NCI-H524 (cell line): ENCODE data around the gene OBP2A.
"Not testable (repeated sequence)": the region's sequence is repeated elsewhere in the genome, so short reads cannot be mapped to it uniquely, and the experiment has no call there.

ENCODE experiments used
- DNase-seq, 2 experiments: peaks; one replicate each; lab custom pipeline; 2025; lab: John Stamatoyannopoulos, UW

The OBP2A gene

DNA sequence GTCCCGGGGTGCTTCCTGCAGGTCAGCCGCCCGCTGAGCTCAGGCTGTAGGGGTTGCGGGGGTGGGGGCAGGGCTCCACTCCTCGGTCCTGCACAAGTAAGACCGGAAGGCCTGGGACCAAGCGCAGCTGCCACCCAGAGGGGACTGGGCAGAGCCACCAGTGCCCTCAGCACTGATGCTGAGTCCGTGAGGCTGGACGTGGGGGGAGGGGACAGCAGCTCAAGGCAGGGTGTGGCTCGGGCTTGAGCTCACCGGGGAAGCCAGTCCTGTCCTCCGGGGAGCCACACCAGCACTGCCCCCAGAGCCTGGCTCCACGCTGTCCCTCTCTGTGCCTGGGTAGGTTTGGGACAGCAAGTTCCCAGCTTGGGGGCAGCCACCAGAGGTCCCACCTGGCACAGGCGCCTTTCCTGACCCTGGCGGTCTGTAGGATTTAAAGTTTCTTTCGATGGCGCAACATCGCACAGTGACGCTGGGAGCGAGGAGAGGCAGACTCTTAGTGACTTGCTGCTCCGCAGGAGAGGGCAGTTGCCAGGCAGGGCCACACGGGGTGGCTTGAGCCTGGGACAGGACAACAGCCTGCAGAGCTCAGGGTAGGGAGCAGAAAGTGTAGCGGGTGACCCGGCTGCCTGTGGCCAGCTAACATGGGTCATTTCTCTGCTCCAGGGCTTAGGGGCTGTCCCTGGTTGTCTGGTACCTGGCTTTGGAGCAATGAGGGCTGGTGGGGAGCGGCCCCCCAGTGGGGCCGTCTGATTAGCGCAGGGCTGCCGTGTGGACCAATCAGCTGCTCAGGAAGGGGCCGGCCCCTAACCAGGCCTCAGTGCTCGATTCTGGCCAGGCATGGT lies 19.0 kb upstream of the OBP2A start:
- DNase-seq = no peak

DNA sequence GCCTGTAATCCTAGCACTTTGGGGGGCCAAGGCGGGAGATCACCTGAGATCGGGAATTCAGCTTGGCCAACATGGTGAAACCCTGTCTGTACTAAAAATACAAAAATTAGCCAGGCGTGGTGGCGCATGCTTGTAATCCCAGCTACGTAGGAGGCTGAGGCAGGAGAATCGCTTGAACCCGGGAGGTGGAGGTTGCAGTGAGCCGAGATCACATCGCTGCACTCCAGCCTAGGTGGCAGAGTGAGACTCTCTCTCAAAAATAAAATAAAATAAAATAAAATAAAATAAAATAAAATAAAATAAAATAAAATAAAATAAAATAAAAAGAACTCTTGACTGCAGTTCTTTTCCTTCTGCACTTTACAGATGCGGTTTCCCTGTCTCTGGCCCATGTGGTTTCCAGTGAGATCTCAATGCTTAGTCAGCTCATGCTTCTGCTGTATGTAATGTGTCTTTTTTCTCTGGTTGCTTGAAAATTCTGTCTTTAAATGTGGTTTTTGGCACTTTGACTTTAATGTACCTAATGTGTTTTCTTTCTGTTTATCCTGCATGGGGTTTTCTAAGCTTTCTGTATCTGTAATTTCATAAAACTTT lies 17.0 kb upstream of the OBP2A start:
- not testable (repeated sequence) for DNase-seq

DNA sequence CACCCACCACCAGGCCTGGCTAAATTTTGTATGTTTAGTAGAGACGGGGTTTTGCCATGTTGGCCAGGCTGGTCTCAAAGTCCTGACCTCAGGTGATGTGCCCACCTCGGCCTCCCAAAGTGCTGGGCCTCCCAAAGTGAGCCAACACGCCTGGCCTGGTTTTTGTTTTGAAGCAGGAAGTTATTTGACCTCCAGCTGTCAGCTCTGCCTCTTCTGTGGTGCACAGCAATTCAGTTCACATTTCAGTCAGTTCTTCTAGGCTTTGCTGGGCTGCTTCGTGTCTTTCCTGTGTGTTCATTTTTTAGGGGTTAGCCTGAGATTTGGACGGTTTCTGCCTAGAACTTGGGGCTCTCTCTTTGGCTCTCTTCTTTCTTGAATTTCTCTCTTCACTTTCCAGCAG lies 15.8 kb upstream of the OBP2A start:
- no peak for DNase-seq

DNA sequence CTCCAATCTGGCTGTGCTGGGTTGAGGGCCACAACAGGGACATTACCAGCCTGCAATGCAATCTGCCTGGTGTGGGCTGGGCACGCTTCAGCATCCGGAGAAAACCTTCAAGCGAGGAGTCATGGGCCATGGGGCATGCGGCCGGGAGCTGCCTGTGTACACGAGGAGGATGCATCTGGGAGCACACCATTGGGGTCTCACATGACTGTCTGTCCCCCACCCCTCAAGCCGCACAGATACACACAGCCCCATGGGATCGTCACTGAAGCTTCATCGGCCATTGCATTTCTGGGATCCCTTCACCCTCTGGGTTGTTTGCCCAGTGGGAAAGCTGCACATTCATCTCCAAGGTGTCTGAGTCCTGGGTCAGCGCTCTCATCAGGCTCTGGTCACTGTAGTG lies 14.8 kb upstream of the OBP2A start:
- DNase-seq = no peak

- DNase-seq = no peak
These were observed 12.8 kb upstream of the OBP2A start for GRCh38 chr9:135533113-135533512.

DNA sequence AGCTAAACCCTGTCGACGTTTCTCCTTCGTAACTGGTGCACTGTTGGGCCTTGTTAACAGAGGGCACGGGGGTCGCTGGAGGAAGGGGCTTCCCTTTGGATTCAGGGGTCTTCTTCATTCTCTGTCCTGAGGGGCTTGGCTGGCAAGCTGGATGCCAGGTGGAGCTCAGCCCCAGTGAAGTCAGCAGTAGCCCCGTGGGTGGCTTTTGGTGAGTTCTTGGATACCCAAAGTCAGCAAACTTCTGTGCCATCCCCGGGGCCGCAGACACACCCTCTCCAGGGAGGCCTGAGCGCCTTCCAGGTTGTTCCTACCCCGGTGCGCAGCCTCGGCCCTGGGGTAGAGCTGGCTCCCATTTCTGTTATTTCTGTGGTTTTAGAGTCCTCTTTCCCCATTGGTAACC lies 12.3 kb upstream of the OBP2A start:
- no peak for DNase-seq

- not testable (repeated sequence) for DNase-seq
These were observed 11.7 kb upstream of the OBP2A start for GRCh38 chr9:135534192-135534711.

DNA sequence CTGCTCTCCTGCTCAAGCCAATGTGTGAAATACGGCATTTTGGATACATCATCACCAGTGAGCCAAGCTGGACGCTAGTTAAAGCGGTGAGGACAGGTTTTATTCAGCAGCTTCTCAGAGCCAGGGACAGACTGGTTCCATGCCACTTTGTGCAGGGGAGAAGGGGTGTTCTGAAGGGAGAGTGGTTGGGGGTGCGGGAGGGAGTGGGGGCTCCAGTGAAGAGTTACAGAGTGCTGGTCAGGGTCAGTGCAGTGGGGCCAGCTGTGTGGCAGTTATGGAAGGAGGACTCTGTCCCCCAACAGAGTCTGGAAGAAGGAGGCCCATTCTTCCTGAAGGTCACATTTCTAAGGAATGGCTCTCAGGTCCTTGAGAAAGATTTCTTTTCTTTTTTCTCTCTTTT lies 11.1 kb upstream of the OBP2A start:
- DNase-seq = not testable (repeated sequence)

DNA sequence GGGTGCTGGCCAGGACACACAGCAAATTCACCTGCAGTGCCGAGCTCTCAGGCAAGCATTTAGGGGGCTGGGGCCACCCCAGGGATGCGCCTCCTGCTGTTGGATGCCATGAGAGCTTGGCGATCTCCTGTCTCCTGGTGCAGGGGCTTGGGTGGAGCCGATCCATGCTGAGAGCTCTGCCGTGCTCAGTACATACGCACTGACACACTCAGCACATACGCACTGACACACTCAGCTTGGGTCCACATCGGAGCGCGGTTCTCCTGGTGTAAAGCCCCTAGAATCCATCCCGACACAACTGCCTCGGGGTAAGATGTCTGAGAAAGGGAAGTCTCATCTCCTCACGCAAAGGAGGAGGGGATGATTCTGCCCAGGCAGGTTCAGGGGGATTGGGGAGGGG lies 10.3 kb upstream of the OBP2A start:
- DNase-seq = not testable (repeated sequence)

DNA sequence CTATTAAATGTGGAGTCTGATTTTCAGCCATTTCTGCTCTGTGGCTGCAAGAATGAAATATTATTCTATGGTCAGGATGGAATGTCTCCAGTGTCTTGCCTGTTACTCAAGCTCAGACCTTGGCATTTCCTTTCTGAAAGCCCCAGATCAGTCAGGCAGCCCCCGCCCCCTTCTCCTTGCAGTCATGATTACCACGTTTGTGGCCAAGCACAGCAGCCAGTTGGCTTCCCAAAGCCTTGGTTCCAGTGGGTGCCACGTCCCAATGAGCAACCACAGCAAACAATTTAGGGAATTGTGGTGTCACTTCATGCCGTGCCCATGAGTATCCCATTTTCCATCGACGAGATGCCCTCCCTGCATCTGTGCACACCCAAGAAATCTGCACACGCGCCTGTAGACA lies 9.7 kb upstream of the OBP2A start:
- DNase-seq = no peak

GRCh38 chr9:135543262-135543894 lies 2.5 kb upstream of the OBP2A start:
- DNase-seq = not testable (repeated sequence)

DNA sequence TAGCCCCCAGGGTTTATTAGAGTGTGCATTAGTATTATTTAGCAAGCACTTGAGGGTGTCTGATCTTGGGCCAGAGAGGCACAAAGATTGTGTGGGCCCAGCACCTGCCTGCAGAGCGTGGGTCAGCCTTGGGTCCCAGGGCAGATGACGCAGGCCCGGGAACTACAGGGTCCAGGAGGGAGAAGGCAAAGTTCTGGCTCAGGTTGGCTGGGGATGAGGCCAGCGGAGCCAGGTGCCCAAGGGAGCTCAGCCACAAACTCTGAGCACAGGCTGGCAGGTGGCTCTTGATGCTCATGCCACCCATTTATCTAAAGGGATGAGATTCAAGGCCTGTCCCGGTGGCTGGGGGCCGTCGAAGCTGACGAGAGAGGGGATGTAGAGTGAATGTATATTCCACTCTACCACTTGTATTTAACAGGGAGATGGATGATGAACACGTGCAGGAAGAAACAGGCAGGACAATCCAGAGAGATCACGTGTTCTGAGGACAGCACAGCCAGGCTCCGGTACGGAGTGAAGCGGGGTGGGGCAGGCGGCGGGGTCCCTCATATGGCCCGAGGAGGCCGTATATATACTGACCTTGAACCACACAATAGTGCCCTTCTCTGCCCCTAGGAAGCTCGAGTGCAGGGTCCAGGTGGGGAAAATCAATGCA lies 818 bp upstream of the OBP2A start:
- no peak for DNase-seq

- not testable (repeated sequence) for DNase-seq
These were observed 1.1 kb downstream of the OBP2A start for GRCh38 chr9:135546792-135547617.

DNA sequence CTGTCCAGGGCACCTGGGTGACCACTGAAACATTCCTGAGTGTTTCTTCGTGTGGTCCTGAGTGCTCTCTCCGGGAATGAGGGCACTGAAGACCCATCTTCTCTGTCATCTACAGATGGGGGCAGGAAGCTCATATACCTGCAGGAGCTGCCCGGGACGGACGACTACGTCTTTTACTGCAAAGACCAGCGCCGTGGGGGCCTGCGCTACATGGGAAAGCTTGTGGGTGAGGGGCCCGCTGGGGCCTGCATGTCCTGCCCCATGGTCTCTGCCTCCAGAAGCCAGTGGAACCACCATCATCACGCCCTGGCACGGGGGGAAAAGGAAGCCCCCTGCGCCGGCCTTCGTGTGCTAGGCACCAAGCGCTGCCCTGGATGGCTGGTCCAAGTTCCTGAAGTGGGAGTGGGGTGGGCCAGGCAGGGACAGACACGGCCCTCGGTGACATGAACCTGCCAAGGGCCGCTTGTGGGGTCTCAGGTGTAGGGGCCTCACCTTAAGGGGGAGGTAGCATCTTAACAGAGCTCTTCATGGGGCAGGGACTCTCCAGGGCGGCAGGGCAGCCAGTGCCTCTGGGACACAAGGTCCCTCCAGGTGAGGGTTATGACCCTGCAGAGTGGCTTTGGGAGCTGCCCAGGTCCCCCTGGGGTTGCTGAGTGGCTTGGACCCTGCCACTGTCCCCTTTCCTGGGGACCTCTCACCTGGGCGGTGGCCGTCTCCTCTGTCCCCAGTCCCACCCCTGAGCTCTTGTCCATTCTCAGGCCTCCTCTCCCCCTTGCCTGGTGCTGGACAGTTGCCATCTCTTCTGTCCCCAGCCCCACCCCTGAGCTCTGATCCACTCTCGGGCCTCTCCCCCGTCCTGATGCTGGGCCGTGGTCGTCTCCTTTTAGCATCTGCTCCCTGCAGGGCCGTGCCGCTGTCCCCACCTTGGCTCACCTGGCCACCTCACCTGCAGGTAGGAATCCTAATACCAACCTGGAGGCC lies 2.1 kb downstream of the OBP2A start:
- no peak for DNase-seq

DNA sequence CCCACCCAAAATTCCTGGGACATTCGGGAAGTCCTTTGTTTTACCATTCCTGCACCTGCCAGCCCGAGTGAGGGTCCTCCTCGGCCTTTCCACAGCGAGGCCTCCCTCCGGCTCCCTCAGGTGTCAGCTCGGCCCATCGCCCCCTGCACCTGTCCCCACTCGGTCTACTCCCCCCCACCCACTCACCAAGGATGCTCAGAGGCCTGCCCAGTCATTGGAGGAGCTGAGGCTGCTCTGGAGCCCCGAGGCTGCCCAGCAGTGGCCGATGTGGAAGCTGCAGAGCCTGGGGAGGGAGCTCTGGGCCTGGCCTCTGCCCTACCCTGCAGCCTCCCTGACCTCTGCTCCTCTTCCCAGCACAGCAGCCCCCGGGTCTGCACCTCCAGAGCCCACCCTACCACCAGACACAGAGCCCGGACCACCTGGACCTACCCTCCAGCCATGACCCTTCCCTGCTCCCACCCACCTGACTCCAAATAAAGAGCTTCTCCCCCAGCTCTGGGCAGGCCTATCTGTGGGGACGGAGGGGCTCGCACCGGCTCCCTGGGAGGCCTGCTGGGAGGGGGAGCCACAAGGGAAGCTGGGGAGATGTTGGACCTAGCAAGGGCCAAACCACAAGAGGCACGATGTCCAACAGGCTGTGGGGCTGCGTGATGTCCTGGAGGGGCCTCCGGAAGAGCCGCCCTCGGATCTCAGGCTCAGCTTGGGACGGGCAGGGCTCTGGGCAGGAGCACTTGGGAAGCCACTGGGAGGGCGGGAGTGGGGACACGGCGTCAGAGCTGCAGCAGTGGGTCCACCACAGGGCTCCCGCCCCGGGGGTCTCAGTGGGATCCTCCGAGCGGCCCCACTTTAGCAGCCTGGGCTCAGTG lies 3.8 kb downstream of the OBP2A start:
- DNase-seq = not testable (repeated sequence)

GRCh38 chr9:135550344-135550918 lies 4.5 kb downstream of the OBP2A start:
- no peak for DNase-seq

GRCh38 chr9:135551031-135551430 lies 5.1 kb downstream of the OBP2A start:
- no peak for DNase-seq

DNA sequence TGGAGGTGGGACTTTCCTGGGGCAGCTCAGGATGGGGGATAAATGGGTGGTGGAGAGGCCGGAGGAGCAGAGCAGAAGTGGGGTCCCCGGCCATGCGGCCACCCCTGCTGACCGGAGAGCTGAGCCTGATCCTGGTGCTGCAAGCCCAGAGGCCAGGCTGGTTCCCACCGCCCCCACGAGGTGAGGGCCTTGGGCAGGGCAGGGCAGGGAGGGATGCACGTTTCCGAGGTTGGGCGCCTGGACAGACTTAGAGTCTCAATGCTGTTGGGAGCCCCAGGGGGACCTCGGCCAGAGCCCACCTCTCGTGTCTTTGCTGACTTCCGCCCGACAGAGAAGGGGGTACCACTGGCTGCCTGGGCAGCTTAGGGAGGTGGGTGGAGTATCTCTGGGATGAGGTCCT lies 5.5 kb downstream of the OBP2A start:
- no peak for DNase-seq
